HepG2 (cell line): Measurements from ENCODE around the gene NUDT15. TPM values are rescaled to one million over a fixed set of nuclear protein-coding genes. Genes with fewer than 3 reads are reported as not detected.

Source experiments
- ARID3A ChIP-seq: IDR thresholded peaks from 2 replicates; pipeline ENCODE4 v1.6.1; 2012; ENCODE audit warnings: low read depth, low read length, improper control_type of control experiment
- FOSL1 ChIP-seq: sonication (generic); formaldehyde crosslinking; IDR thresholded peaks from 2 replicates; pipeline ENCODE4 v1.9.0; 2021; ENCODE audit warnings: missing genetic modification reagents, borderline replicate concordance
- JARID2 ChIP-seq: sonication (generic); formaldehyde crosslinking; IDR thresholded peaks from 2 replicates; pipeline ENCODE4 v1.8.1; 2023; ENCODE audit warnings: missing genetic modification reagents, inconsistent platforms; ENCODE audit not compliant: insufficient replicate concordance
- KMT2B ChIP-seq: IDR thresholded peaks from 2 replicates; pipeline ENCODE4 v1.6.1; 2016; ENCODE audit warnings: missing genetic modification reagents, missing compliant biosample characterization
- MTF2 ChIP-seq: sonication (generic); formaldehyde crosslinking; IDR thresholded peaks from 2 replicates; pipeline ENCODE4 v1.5.0; 2020; ENCODE audit warnings: missing genetic modification reagents, borderline replicate concordance
- PAXIP1 ChIP-seq: sonication (generic); formaldehyde crosslinking; conservative IDR thresholded peaks from 2 replicates; pipeline ENCODE4 v1.4.0; 2020; ENCODE audit warnings: mild to moderate bottlenecking, missing genetic modification reagents, moderate library complexity
- POLR2A ChIP-seq, 2 experiments: IDR thresholded peaks; 2 replicates each; pipeline ENCODE4 v1.6.1; 2011; ENCODE audit warnings: low read depth in 2 of 2, low read length in 2 of 2, mild to moderate bottlenecking in 1 of 2, moderate library complexity in 1 of 2; ENCODE audit not compliant: insufficient read depth in 1 of 2
- RERE ChIP-seq: IDR thresholded peaks from 2 replicates; pipeline ENCODE4 v1.6.1; 2016; ENCODE audit warnings: low read depth, missing genetic modification reagents, missing compliant biosample characterization
- REXO4 ChIP-seq: sonication (generic); formaldehyde crosslinking; IDR thresholded peaks from 2 replicates; pipeline ENCODE4 v1.8.0; 2022; ENCODE audit warnings: missing genetic modification reagents, mild to moderate bottlenecking, borderline replicate concordance
- SNAPC2 ChIP-seq: sonication (generic); formaldehyde crosslinking; IDR thresholded peaks from 2 replicates; pipeline ENCODE4 v1.8.1; 2022; ENCODE audit warnings: mild to moderate bottlenecking, missing genetic modification reagents
- SPEN ChIP-seq: sonication (generic); formaldehyde crosslinking; IDR thresholded peaks from 2 replicates; pipeline ENCODE4 v1.5.1; 2020; ENCODE audit warnings: low read depth, mild to moderate bottlenecking, missing genetic modification reagents
- THAP11 ChIP-seq: IDR thresholded peaks from 2 replicates; pipeline ENCODE4 v1.6.1; 2016; ENCODE audit warnings: missing biosample characterization, missing genetic modification reagents
- ZBTB1 ChIP-seq: sonication (generic); formaldehyde crosslinking; IDR thresholded peaks from 2 replicates; pipeline ENCODE4 v1.4.0; 2020; ENCODE audit warnings: missing genetic modification reagents, borderline replicate concordance
- ZBTB8A ChIP-seq: sonication (generic); formaldehyde crosslinking; IDR thresholded peaks from 2 replicates; pipeline ENCODE4 v1.4.0; 2020; ENCODE audit warnings: mild to moderate bottlenecking, low read depth, missing genetic modification reagents, borderline replicate concordance
- ZNF260 ChIP-seq: sonication (generic); formaldehyde crosslinking; IDR thresholded peaks from 2 replicates; pipeline ENCODE4 v1.4.0; 2020; ENCODE audit warnings: missing genetic modification reagents, low read depth, mild to moderate bottlenecking, borderline replicate concordance
- ZNF264 ChIP-seq: sonication (generic); formaldehyde crosslinking; IDR thresholded peaks from 2 replicates; pipeline ENCODE4 v1.4.0; 2020; ENCODE audit warnings: missing genetic modification reagents
- ZNF333 ChIP-seq: sonication (generic); formaldehyde crosslinking; IDR thresholded peaks from 2 replicates; pipeline ENCODE4 v1.4.0; 2020; ENCODE audit warnings: mild to moderate bottlenecking, missing genetic modification reagents, borderline replicate concordance
- ZNF543 ChIP-seq: sonication (generic); formaldehyde crosslinking; IDR thresholded peaks from 2 replicates; pipeline ENCODE4 v1.4.0; 2020; ENCODE audit warnings: mild to moderate bottlenecking, missing genetic modification reagents
- ZNF570 ChIP-seq: sonication (generic); formaldehyde crosslinking; IDR thresholded peaks from 2 replicates; pipeline ENCODE4 v1.4.0; 2020; ENCODE audit warnings: mild to moderate bottlenecking, missing genetic modification reagents, borderline replicate concordance
- polyA plus RNA-seq, 8 experiments: library from polyadenylated mRNA; depleted of rRNA in 3 of 8; stranded (reverse) in 7 of 8; unstranded in 1 of 8; fragments of >200 nt; fragmentation: Illumina TruSeq in 4 of 8; extraction: Trizol in 4 of 8; gene quantifications; 2 replicates each; pipeline versions ENCODE4 v1.2.1 to v1.2.3, GENCODE V29; 2011 to 2016; ENCODE audit warnings: low read depth in 4 of 8, missing spikeins in 1 of 8, mixed read lengths in 1 of 8; ENCODE audit not compliant: insufficient read depth in 1 of 8
- total RNA-seq, 5 experiments: library from RNA; depleted of rRNA; stranded (reverse); fragments of >200 nt; fragmentation: Illumina TruSeq; extraction: Trizol; gene quantifications; 2 replicates each; pipeline ENCODE4 v1.2.3, GENCODE V29; 2016; ENCODE audit warnings: low read depth in 1 of 5

NUDT15 gene
- total and polyA plus RNA-seq, 2 of the 13 experiments (the other 11 are each of a cell fraction or from before 2014, with no cell fraction given): 21.3 to 47.3 TPM

GRCh38 chr13:48001114-48001881, 36.2 kb upstream of the NUDT15 start, which contains the start of gene SUCLA2 (continued):
- TF ChIP-seq FOSL1: no peak
- peak; percentile 88; the same call in 1 of the 2 replicates for TF ChIP-seq ZNF333
- peak; percentile 63 for TF ChIP-seq THAP11 (CRISPR knock-in tag)
- TF ChIP-seq JARID2 (CRISPR knock-in tag): no peak
- peak; percentile 80; the same call in 1 of the 2 replicates for TF ChIP-seq KMT2B (CRISPR knock-in tag)
- TF ChIP-seq ZNF570 (CRISPR knock-in tag): no peak
- no peak; the same call in 1 of the 2 replicates for TF ChIP-seq SPEN (CRISPR knock-in tag)
- TF ChIP-seq REXO4 (CRISPR knock-in tag): no peak
- TF ChIP-seq SNAPC2 (CRISPR knock-in tag): 0 out of 2 replicates have a peak, but pooled peaks have one; percentile 18
- TF ChIP-seq ZNF264 (CRISPR knock-in tag): peak; percentile 56; the same call in 1 of the 2 replicates
- TF ChIP-seq PAXIP1 (CRISPR knock-in tag): peak; percentile 83
- no peak for TF ChIP-seq ZNF260 (CRISPR knock-in tag)
- peak; percentile 53; the same call in 1 of the 2 replicates for TF ChIP-seq MTF2 (CRISPR knock-in tag)
- TF ChIP-seq ZNF543 (CRISPR knock-in tag): peak; percentile 79
- no peak for TF ChIP-seq ZBTB1 (CRISPR knock-in tag)
- no peak; the same call in 1 of the 2 replicates for TF ChIP-seq ARID3A
- peak; percentile 66 to 93 for TF ChIP-seq POLR2A (IDR thresholded peaks at IDR 0.05; ENCODE audit: insufficient read depth in 1 of 2, low read depth in 2 of 2, low read length in 2 of 2)
- TF ChIP-seq RERE (CRISPR knock-in tag): no peak
- peak; percentile 96 for TF ChIP-seq ZBTB8A
